Natural killer cell (primary cell): ENCODE data around the gene ATP11A. TPM values are rescaled to one million over a fixed set of nuclear protein-coding genes. Genes with fewer than 3 reads are reported as not detected.

ENCODE experiments used
- ATAC-seq, 3 donors: fragments of 150-1000 bp in 2 of 3; fragments of 200-7000 bp in 1 of 3; cut with Tn5 transposase; 1 replicate in 1 of 3; 2 replicates in 2 of 3; pipeline ENCODE4 v1.10.0; 2021; ENCODE audit warnings: mild to moderate bottlenecking in 2 of 3, moderate library complexity in 2 of 3
- DNase-seq, 2 donors: peaks; one replicate each; pipeline versions ENCODE4 v3.0.0 to v3.0.0-alpha.2; 2013 to 2021; ENCODE audit warnings: mixed read lengths in 1 of 2
- H3K27ac ChIP-seq: one replicate; pipeline ENCODE4 v1.5.1; 2013; ENCODE audit warnings: mild to moderate bottlenecking, low read length
- H3K27me3 ChIP-seq: one replicate; pipeline ENCODE4 v1.6.1; 2013; ENCODE audit warnings: low read length; ENCODE audit not compliant: control insufficient read depth, insufficient read depth
- H3K36me3 ChIP-seq: one replicate; pipeline ENCODE4 v1.6.1; 2013; ENCODE audit warnings: low read length; ENCODE audit not compliant: control insufficient read depth, insufficient read depth
- H3K4me1 ChIP-seq: one replicate; pipeline ENCODE4 v1.6.1; 2013; ENCODE audit warnings: low read length; ENCODE audit not compliant: control insufficient read depth, insufficient read depth
- H3K4me3 ChIP-seq: one replicate; pipeline ENCODE4 v1.5.1; 2013; ENCODE audit warnings: low read length
- H3K9me3 ChIP-seq: one replicate; pipeline ENCODE4 v1.6.1; 2013; ENCODE audit warnings: low read length; ENCODE audit not compliant: control insufficient read depth, insufficient read depth
- H3K27ac Mint-ChIP-seq, 2 donors: one replicate each; pipeline ENCODE4 v1.8.0; 2022; ENCODE audit warnings: mild to moderate bottlenecking in 2 of 2, mixed read lengths in 2 of 2, moderate library complexity in 1 of 2
- H3K27me3 Mint-ChIP-seq, 2 donors: one replicate each; pipeline ENCODE4 v1.8.0; 2022; ENCODE audit warnings: low read depth in 2 of 2, mixed read lengths in 2 of 2
- H3K36me3 Mint-ChIP-seq: one replicate; pipeline ENCODE4 v1.8.0; 2022; ENCODE audit warnings: mixed read lengths
- H3K4me1 Mint-ChIP-seq, 2 donors: one replicate each; pipeline ENCODE4 v1.8.0; 2022; ENCODE audit warnings: mixed read lengths in 2 of 2
- H3K4me3 Mint-ChIP-seq: one replicate; pipeline ENCODE4 v1.8.0; 2022; ENCODE audit warnings: mild to moderate bottlenecking, moderate library complexity, mixed read lengths
- H3K9me3 Mint-ChIP-seq, 2 donors: one replicate each; pipeline ENCODE4 v1.8.0; 2022; ENCODE audit warnings: mixed read lengths in 2 of 2
- CTCF ChIP-seq: fragments of 200-600 bp; IDR thresholded peaks from one replicate; pipeline ENCODE4 v1.8.0; 2022; ENCODE audit warnings: antibody characterized with exemption
- WGBS: methylation state at CpG from one replicate; pipeline ENCODE4 v1.1.7; 2013; ENCODE audit warnings: missing lambda C conversion rate; ENCODE audit not compliant: insufficient coverage; 5-methylcytosine and 5-hydroxymethylcytosine counted together
- intact Hi-C: fragments of 100-400 bp; cut with micrococcal nuclease; formaldehyde crosslinking; loops from one replicate; pipeline ENCODE4 v1.14.2; 2022
- total RNA-seq, 4 donors: library from RNA; stranded (reverse); fragments of 120-200 nt in 1 of 4; gene quantifications; one replicate each; pipeline versions ENCODE4 v1.2.3 to v1.2.4, GENCODE V29; 2013 to 2022

The ATP11A gene
- total RNA-seq, 3 donors from 2014 or later (not counting 1 experiment from before 2014, with no cell fraction given): 47.1 to 68.6 (median 50.7) TPM

- Mint-ChIP-seq H3K27ac (no peak overlapping the region), H3K4me3 (no peak overlapping the region), H3K4me1 (peaks cover 0 to 11% of the 10 kb centered on the region in 2 donors), H3K27me3 (peaks cover 7 to 8% of the 10 kb centered on the region in 2 donors), H3K36me3 (no peaks in the 10 kb centered on the region), H3K9me3 (no peaks in the 10 kb centered on the region)
- Histone ChIP-seq H3K27me3 (peaks cover 13% of the 10 kb centered on the region), H3K36me3 (no peaks in the 10 kb centered on the region), H3K9me3 (no peaks in the 10 kb centered on the region), H3K4me3 (no peak overlapping the region), H3K27ac (no peak overlapping the region), H3K4me1 (peaks cover 17% of the 10 kb centered on the region)
- TF ChIP-seq CTCF: no peak
- DNase-seq: no peak
- WGBS: 89% methylated on average over 26 of the region's 26 CpGs
- no peak for ATAC-seq
- intact Hi-C loops: no loop called here
Observed at GRCh38 chr13:112898621-112899280, 208.9 kb downstream of the ATP11A start.

DNA sequence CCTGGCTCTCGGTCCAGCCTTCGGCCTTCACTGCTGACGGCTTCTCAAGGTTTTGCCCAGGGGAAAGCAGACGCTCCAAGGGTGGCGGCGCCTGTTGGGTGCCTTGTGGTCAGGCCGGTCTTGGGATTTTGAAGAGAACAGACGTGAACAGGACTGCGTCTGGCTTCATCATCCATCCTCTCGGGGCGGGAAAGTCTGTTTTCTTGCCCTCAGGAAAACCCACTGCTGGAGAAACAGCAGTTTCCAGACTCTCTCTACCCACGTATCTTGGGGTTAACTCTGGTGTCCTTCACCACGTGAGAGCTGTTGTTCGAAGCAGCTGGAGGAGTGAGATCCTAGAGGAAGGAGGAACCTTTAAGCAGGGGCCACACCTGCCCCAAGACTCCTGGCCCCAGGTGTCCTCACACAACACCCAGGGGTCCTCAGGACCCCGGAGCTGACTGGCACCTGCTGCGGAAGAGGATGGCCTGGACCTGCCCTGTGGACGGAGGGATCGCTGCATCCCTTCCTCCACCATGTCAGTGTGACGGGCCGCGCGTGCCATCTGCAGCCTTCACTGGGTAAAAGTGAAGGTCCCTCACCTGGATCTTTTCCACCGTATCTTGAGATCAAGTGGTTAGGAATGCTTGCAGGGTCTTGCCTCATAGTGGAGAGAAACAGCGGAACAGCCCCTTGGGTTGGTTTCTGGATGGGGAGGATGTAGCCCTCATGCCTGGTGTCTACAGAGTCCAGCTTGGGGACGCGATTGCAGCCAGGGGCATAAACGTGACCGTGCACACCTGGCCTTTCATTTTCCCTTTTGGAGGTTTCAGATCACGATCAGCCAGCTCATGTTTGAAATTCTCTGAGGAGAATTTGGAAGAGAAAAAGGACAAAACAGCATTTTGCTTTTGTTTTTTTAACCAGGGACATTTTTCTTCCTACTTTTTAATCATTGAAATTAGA, 209.7 kb downstream of the ATP11A start:
- no peaks in the 10 kb centered on the region for H3K9me3 ChIP-seq
- no peaks in the 10 kb centered on the region for H3K36me3 Mint-ChIP-seq
- H3K27me3 ChIP-seq: peaks cover 12% of the 10 kb centered on the region
- intact Hi-C loops: no loop called here
- H3K27ac Mint-ChIP-seq: no peak overlapping the region
- H3K9me3 Mint-ChIP-seq: no peaks in the 10 kb centered on the region
- H3K27ac ChIP-seq: no peak overlapping the region
- H3K4me3 ChIP-seq: no peak overlapping the region
- no peak overlapping the region for H3K4me3 Mint-ChIP-seq
- H3K4me1 Mint-ChIP-seq: peaks cover 0 to 11% of the 10 kb centered on the region in 2 donors
- TF ChIP-seq CTCF: no peak
- peaks cover 14% of the 10 kb centered on the region for H3K4me1 ChIP-seq
- no peaks in the 10 kb centered on the region for H3K36me3 ChIP-seq
- 94% methylated on average over 28 of the region's 29 CpGs for WGBS
- peaks cover 7 to 8% of the 10 kb centered on the region in 2 donors for H3K27me3 Mint-ChIP-seq
- DNase-seq (no peak), ATAC-seq (no peak)

- no peak for DNase-seq
- H3K27me3 Mint-ChIP-seq: peaks cover 7 to 8% of the 10 kb centered on the region in 2 donors
Observed at GRCh38 chr13:112900226-112900600, 210.4 kb downstream of the ATP11A start.

More at GRCh38 chr13:112900226-112900600, 210.4 kb downstream of the ATP11A start:
- Histone ChIP-seq H3K4me1 (peaks cover 7% of the 10 kb centered on the region), H3K36me3 (no peaks in the 10 kb centered on the region), H3K27ac (no peak overlapping the region), H3K9me3 (peaks cover 4% of the 10 kb centered on the region), H3K27me3 (peaks cover 5% of the 10 kb centered on the region), H3K4me3 (no peak overlapping the region)
- intact Hi-C loops: no loop called here
- no peak overlapping the region for H3K27ac Mint-ChIP-seq
- H3K4me3 Mint-ChIP-seq: no peak overlapping the region
- ATAC-seq: no peak
- H3K36me3 Mint-ChIP-seq: no peaks in the 10 kb centered on the region
- TF ChIP-seq CTCF: no peak
- 88% methylated on average over 9 of the region's 9 CpGs for WGBS
- peaks cover 0 to 5% of the 10 kb centered on the region in 2 donors for H3K4me1 Mint-ChIP-seq
- no peaks in the 10 kb centered on the region for H3K9me3 Mint-ChIP-seq
